CD14-positive monocyte (primary cell): ENCODE data around the gene MRPL43. TPM values are rescaled to one million over a fixed set of nuclear protein-coding genes. Genes with fewer than 3 reads are reported as not detected.

Source experiments
- DNase-seq, 3 donors: peaks; one replicate each; pipeline ENCODE4 v3.0.0-alpha.2; 2011 to 2022
- H2AFZ ChIP-seq: 2 replicates; pipeline ENCODE4 v1.6.0; 2012; ENCODE audit warnings: mild to moderate bottlenecking, low read depth, low read length, inconsistent platforms; ENCODE audit not compliant: insufficient read depth, poor library complexity, severe bottlenecking
- H3K27ac ChIP-seq, 2 donors: 1 replicate in 1 of 2; 2 replicates in 1 of 2; pipeline ENCODE4 v1.5.1; 2012 to 2013; ENCODE audit warnings: low read length in 2 of 2, control low read depth in 1 of 2, inconsistent platforms in 1 of 2, low read depth in 1 of 2, mild to moderate bottlenecking in 1 of 2
- H3K27me3 ChIP-seq, 2 donors: one replicate each; pipeline versions ENCODE4 v1.6.0 to v1.6.1; 2011 to 2013; ENCODE audit warnings: low read length in 2 of 2; ENCODE audit not compliant: control insufficient read depth in 2 of 2, insufficient read depth in 2 of 2
- H3K36me3 ChIP-seq, 2 donors: replicated peaks in 1 of 2; 1 replicate in 1 of 2; 2 replicates in 1 of 2; pipeline versions ENCODE4 v1.5.1 to v1.6.1; 2012 to 2013; ENCODE audit warnings: low read length in 2 of 2, control low read depth in 1 of 2, inconsistent platforms in 1 of 2, mild to moderate bottlenecking in 1 of 2; ENCODE audit not compliant: insufficient read depth in 2 of 2, control insufficient read depth in 1 of 2
- H3K4me1 ChIP-seq, 2 donors: 1 replicate in 1 of 2; 2 replicates in 1 of 2; pipeline versions ENCODE4 v1.5.1 to v1.6.1; 2012 to 2013; ENCODE audit warnings: low read length in 2 of 2, control low read depth in 1 of 2, inconsistent platforms in 1 of 2, mild to moderate bottlenecking in 1 of 2, moderate library complexity in 1 of 2; ENCODE audit not compliant: insufficient read depth in 2 of 2, control insufficient read depth in 1 of 2
- H3K4me2 ChIP-seq: replicated peaks from 2 replicates; pipeline ENCODE3; 2012; ENCODE audit warnings: low read length, moderate library complexity, mild to moderate bottlenecking; ENCODE audit not compliant: poor library complexity, severe bottlenecking; ENCODE audit errors: extremely low read depth
- H3K4me3 ChIP-seq, 3 experiments: fragments of 200-600 bp in 1 of 3; sonication (generic) in 1 of 3; replicated peaks in 1 of 3; 1 replicate in 2 of 3; 2 replicates in 1 of 3; pipeline ENCODE4 v1.5.1; 2011 to 2013; ENCODE audit warnings: low read length in 3 of 3, mild to moderate bottlenecking in 3 of 3, control low read depth in 2 of 3, low read depth in 2 of 3, inconsistent platforms in 1 of 3, moderate library complexity in 1 of 3
- H3K79me2 ChIP-seq: 2 replicates; pipeline ENCODE4 v1.6.0; 2012; ENCODE audit warnings: mild to moderate bottlenecking, control low read depth, inconsistent platforms, low read length, moderate library complexity; ENCODE audit not compliant: insufficient read depth
- H3K9ac ChIP-seq: 2 replicates; pipeline ENCODE4 v1.6.0; 2017; ENCODE audit warnings: low read length, mild to moderate bottlenecking; ENCODE audit not compliant: insufficient read depth, poor library complexity, severe bottlenecking
- H3K9me3 ChIP-seq, 2 donors: replicated peaks in 1 of 2; 1 replicate in 1 of 2; 2 replicates in 1 of 2; pipeline versions ENCODE4 v1.5.1 to v1.6.1; 2012 to 2013; ENCODE audit warnings: low read length in 2 of 2, control low read depth in 1 of 2; ENCODE audit not compliant: control insufficient read depth in 1 of 2, insufficient read depth in 1 of 2
- H4K20me1 ChIP-seq: 2 replicates; pipeline ENCODE4 v1.6.0; 2012; ENCODE audit warnings: mild to moderate bottlenecking, low read length, control low read depth, moderate library complexity; ENCODE audit not compliant: insufficient read depth
- H3K27ac Mint-ChIP-seq, 7 donors: one replicate each; pipeline ENCODE4 v1.8.0; 2020; ENCODE audit warnings: mild to moderate bottlenecking in 7 of 7, mixed read lengths in 7 of 7, moderate library complexity in 6 of 7, inconsistent platforms in 2 of 7
- H3K27me3 Mint-ChIP-seq, 3 donors: one replicate each; pipeline ENCODE4 v1.8.0; 2021 to 2022; ENCODE audit warnings: low read depth in 3 of 3, mild to moderate bottlenecking in 3 of 3, mixed read lengths in 3 of 3, moderate library complexity in 3 of 3, inconsistent platforms in 1 of 3
- H3K36me3 Mint-ChIP-seq, 2 donors: one replicate each; pipeline ENCODE4 v1.8.0; 2020; ENCODE audit warnings: mixed read lengths in 2 of 2, inconsistent platforms in 1 of 2, mild to moderate bottlenecking in 1 of 2
- H3K4me1 Mint-ChIP-seq: one replicate; pipeline ENCODE4 v1.8.0; 2020; ENCODE audit warnings: mild to moderate bottlenecking, mixed read lengths
- H3K4me3 Mint-ChIP-seq, 2 donors: one replicate each; pipeline ENCODE4 v1.8.0; 2020; ENCODE audit warnings: mild to moderate bottlenecking in 2 of 2, mixed read lengths in 2 of 2, moderate library complexity in 1 of 2
- H3K9me3 Mint-ChIP-seq, 7 donors: one replicate each; pipeline ENCODE4 v1.8.0; 2020 to 2022; ENCODE audit warnings: mixed read lengths in 7 of 7, mild to moderate bottlenecking in 6 of 7, moderate library complexity in 6 of 7, inconsistent platforms in 2 of 7
- CTCF ChIP-seq: fragments of 200-600 bp; IDR thresholded peaks from one replicate; pipeline ENCODE4 v1.8.0; 2022; ENCODE audit warnings: antibody characterized with exemption, mild to moderate bottlenecking
- WGBS: methylation state at CpG from one replicate; pipeline ENCODE4 v1.1.5; 2013; ENCODE audit warnings: missing lambda C conversion rate; ENCODE audit not compliant: insufficient coverage; 5-methylcytosine and 5-hydroxymethylcytosine counted together
- intact Hi-C, 2 donors: fragments of 100-400 bp; cut with micrococcal nuclease; formaldehyde crosslinking; loops; one replicate each; pipeline versions ENCODE4 v1.15.0 to v1.15.1; 2023
- polyA plus RNA-seq, 3 donors: library from polyadenylated mRNA; depleted of rRNA in 1 of 3; unstranded in 2 of 3; stranded (reverse) in 1 of 3; fragments of 300-500 nt in 2 of 3; fragments of >200 nt in 1 of 3; fragmentation: Illumina TruSeq in 2 of 3; gene quantifications; 1 replicate in 2 of 3; 2 replicates in 1 of 3; pipeline ENCODE4 v1.2.3, GENCODE V29; 2012 to 2021

Gene MRPL43
- polyA plus RNA-seq, 3 donors: 69.5 to 123 (median 98.0) TPM

GRCh38 chr10:100989088-100989487 is 1.8 kb upstream of the MRPL43 start:
- Mint-ChIP-seq H3K27ac (peak overlapping the region in 1 of 7 donors; percentile 44), H3K4me3 (no peak overlapping the region), H3K27me3 (peaks cover 0 to 2% (median 2%) of the 10 kb centered on the region in 3 donors), H3K9me3 (peaks cover 0 to 6% (median 4%) of the 10 kb centered on the region in 7 donors), H3K36me3 (peaks cover 41% of the 10 kb centered on the region in 2 donors), H3K4me1 (peaks cover 25% of the 10 kb centered on the region)
- H2AFZ ChIP-seq: no peak overlapping the region
- H3K9me3 ChIP-seq: no peaks in the 10 kb centered on the region
- no peak overlapping the region for H3K27ac ChIP-seq
- H3K27me3 ChIP-seq: no peaks in the 10 kb centered on the region
- WGBS: 97% methylated on average over 14 of the region's 21 CpGs
- no peak for DNase-seq
- H3K79me2 ChIP-seq: peaks cover 32% of the 10 kb centered on the region
- H3K9ac ChIP-seq: no peak overlapping the region
- intact Hi-C loops: loop anchor here (5.0 to 10.0 kb wide), 2 partner anchors 74 to 77 kb away; partner anchors contain the start of gene SLF2 (in 2 of the 2)
- H3K36me3 ChIP-seq: peaks cover 18 to 47% of the 10 kb centered on the region in 2 donors
- no peaks in the 10 kb centered on the region for H4K20me1 ChIP-seq
- H3K4me2 ChIP-seq: no peak overlapping the region
- H3K4me3 ChIP-seq: no peak overlapping the region
- H3K4me1 ChIP-seq: peaks cover 16 to 24% of the 10 kb centered on the region in 2 donors
- TF ChIP-seq CTCF: no peak

- Histone ChIP-seq H3K4me3 (peak overlapping the region in 2 of 3 experiments; percentile 85 to 99), H3K36me3 (peaks cover 16 to 45% of the 10 kb centered on the region in 2 donors), H3K9ac (no peak overlapping the region), H3K9me3 (no peaks in the 10 kb centered on the region), H3K27me3 (no peaks in the 10 kb centered on the region), H4K20me1 (no peaks in the 10 kb centered on the region), H2AFZ (peak overlapping the region; percentile 100), H3K4me1 (peaks cover 16 to 24% of the 10 kb centered on the region in 2 donors), H3K4me2 (peak overlapping the region; percentile 99), H3K27ac (no peak overlapping the region), H3K79me2 (peaks cover 32% of the 10 kb centered on the region)
- 82% methylated on average over 9 of the region's 10 CpGs for WGBS
- Mint-ChIP-seq H3K9me3 (peaks cover 0 to 6% (median 4%) of the 10 kb centered on the region in 7 donors), H3K36me3 (peaks cover 38 to 40% of the 10 kb centered on the region in 2 donors), H3K27ac (no peak overlapping the region), H3K4me3 (peak overlapping the region; percentile 96 to 98), H3K4me1 (peaks cover 25% of the 10 kb centered on the region), H3K27me3 (peaks cover 0 to 2% (median 2%) of the 10 kb centered on the region in 3 donors)
- intact Hi-C loops: loop anchor here (5.0 to 10.0 kb wide), 2 partner anchors 73 to 76 kb away; partner anchors contain the start of gene SLF2 (in 2 of the 2)
- TF ChIP-seq CTCF: no peak
- no peak for DNase-seq
Measured at GRCh38 chr10:100988166-100988565, 869 bp upstream of the MRPL43 start.
